Esophagus (tissue), 2 donors: Measurements from ENCODE around the gene DHX16. TPM values are rescaled to one million over a fixed set of nuclear protein-coding genes. Genes with fewer than 3 reads are reported as not detected.
"Not testable (repeated sequence)": the region's sequence is repeated elsewhere in the genome, so short reads cannot be mapped to it uniquely, and the experiment has no call there.

ENCODE experiments used
- H3K27ac ChIP-seq, 2 donors: one replicate each; pipeline ENCODE4 v1.5.1; 2013; ENCODE audit warnings: low read depth in 2 of 2, mild to moderate bottlenecking in 2 of 2, inconsistent platforms in 1 of 2, low read length in 1 of 2, moderate library complexity in 1 of 2
- H3K27me3 ChIP-seq, 2 donors: one replicate each; pipeline ENCODE4 v1.6.1; 2013; ENCODE audit warnings: low read length in 2 of 2, control low read depth in 1 of 2, mild to moderate bottlenecking in 1 of 2; ENCODE audit not compliant: insufficient read depth in 2 of 2, control insufficient read depth in 1 of 2
- H3K36me3 ChIP-seq, 2 donors: one replicate each; pipeline ENCODE4 v1.6.1; 2013; ENCODE audit warnings: low read length in 1 of 2; ENCODE audit not compliant: control insufficient read depth in 2 of 2, insufficient read depth in 2 of 2
- H3K4me1 ChIP-seq, 2 donors: one replicate each; pipeline ENCODE4 v1.6.1; 2013; ENCODE audit warnings: low read length in 1 of 2; ENCODE audit not compliant: control insufficient read depth in 2 of 2, insufficient read depth in 2 of 2
- H3K4me3 ChIP-seq, 2 donors: one replicate each; pipeline ENCODE4 v1.5.1; 2013; ENCODE audit warnings: low read length in 2 of 2, mild to moderate bottlenecking in 2 of 2, low read depth in 1 of 2, moderate library complexity in 1 of 2
- H3K9me3 ChIP-seq, 2 donors: one replicate each; pipeline ENCODE4 v1.6.1; 2013; ENCODE audit warnings: mild to moderate bottlenecking in 2 of 2, low read depth in 1 of 2, low read length in 1 of 2, moderate library complexity in 1 of 2; ENCODE audit not compliant: control insufficient read depth in 2 of 2, insufficient read depth in 1 of 2
- WGBS, 2 donors: extraction: QIAGEN DNeasy Blood & Tissue Kit; methylation state at CpG; one replicate each; pipeline ENCODE4 v1.1.7; 2013; 5-methylcytosine and 5-hydroxymethylcytosine counted together
- polyA plus RNA-seq, 2 donors: library from polyadenylated mRNA; stranded (reverse); fragments of 200-250 nt; gene quantifications; one replicate each; pipeline ENCODE4 v1.2.3, GENCODE V29; 2013
- donor health status: healthy with polysubstance abuse.
- donor health status: Bipolar disorder and iron deficiency.

Gene DHX16
- polyA plus RNA-seq, result 10 to 100 TPM; 19.8 to 27.5 TPM

DNA sequence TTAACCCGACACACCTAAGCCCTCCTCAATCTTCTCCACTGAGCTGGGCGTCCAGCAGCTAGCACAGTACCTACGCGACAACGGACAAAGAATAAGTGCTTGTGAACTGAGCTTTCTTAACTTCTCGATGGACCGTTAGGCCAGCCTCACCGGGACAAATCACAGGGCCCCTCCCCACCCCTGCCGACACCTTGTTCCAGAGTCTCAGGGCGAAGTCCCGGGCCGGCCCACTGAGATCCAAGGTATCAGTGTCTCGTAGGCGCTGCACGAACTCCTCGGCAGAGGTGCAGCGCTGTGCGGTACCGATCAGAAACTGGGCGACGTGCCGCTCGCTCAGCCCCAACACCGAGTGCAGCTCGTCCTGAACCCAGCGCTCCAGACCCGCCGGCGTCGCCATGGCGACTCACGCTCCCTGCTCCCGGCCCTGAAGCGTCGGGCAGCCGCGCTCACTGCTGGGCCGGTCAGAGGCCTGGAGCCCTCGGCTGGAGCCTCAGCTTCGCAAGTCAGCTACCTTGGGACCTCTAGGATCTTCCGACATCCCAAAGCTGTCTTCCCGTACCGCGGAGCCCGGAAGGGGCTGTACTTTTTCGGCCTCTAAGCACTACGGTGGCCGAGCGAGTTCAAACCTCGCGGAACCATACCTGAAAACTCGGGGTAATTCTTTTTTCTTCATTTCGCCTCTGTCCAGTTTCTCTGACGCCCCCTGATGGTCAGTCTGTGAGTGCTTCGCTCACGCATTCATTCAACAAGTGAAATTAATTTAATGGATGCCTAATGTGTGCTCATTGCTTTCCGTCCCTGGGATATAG is at the start of gene DHX16:
TSS of gene DHX16 (minus strand) at position 562 of the 809 bp plus-strand sequence. CDS start at position 397, 165 bp downstream.
- H3K9me3 ChIP-seq, result no peaks in the 10 kb centered on the region
- peaks cover 12 to 19% of the 10 kb centered on the region in 2 donors for H3K36me3 ChIP-seq
- no peaks in the 10 kb centered on the region for H3K27me3 ChIP-seq
- WGBS, 2 donors, result 0% methylated on average over 57 of the region's 57 CpGs
- peak within 1 kb of the TSS; percentile 70 to 96 for H3K4me3 ChIP-seq
- no peaks in the 10 kb centered on the region for H3K4me1 ChIP-seq
- H3K27ac ChIP-seq, result peak within 1 kb of the TSS; percentile 83 to 91

DNA sequence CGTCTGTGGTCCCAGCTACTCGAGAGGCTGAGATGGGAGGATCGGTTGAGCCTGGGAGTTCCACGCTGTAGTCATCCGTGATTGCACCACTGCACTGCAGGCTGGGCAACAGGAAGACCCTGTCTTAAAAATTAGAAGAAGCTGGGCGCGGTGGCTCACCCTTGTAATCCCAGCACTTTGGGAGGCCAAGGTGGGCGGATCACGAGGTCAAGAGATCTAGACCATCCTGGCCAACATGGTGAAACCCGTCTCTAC is 49.1 kb upstream of the DHX16 start:
- not testable (repeated sequence) for H3K27me3 ChIP-seq, H3K4me1 ChIP-seq, H3K9me3 ChIP-seq
- WGBS, 2 donors, result 3 to 7% methylated on average over 10 of the region's 10 CpGs
- Histone ChIP-seq H3K36me3 (peaks cover 2 to 27% of the 10 kb centered on the region in 2 donors), H3K4me3 (peak overlapping the region; percentile 68 to 82), H3K27ac (peak overlapping the region; percentile 95 to 99)

DNA sequence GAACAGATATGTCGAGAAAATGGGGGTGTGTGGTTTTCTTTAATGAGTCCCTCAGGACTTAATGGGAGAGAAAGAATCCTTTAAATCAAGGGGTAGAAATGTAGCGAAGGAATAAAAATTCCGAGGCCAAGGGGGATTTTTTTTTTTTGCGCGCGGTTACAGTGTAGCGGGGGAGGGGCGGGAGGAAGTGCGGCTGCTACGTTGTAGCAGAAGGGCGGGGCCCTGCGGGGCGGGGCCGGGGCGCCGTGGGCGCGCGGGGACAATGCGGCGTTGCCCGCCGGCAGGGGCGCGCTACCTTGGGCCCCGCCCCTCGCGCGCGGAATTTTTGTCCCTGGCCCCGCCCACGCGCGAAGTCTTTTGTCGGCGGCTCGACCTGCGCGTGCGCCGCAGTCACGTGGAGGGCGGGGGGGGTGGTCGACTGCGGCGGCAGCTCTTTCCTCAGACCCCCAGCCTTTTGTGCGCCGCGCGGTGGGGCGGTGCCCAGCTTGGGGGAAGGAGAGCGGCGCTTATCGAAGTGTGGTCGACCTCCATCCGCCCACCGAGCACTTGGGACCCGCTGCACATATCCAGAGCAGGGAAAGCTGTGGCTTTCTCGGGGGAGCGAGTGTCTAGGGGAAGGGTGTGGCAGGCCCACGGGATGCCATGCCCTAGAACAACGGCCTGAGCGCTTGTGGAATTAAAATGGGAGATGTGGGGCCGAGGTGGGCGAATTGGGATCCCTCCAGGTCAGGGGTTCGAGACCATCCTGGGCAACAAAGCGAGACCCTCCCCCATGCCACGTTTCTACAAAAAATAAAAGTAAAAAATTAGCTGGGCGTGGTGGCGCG is 48.6 kb upstream of the DHX16 start:
- WGBS, 2 donors, result 1% methylated on average over 68 to 71 of the region's 71 CpGs
- H3K4me3 ChIP-seq, result peak overlapping the region; percentile 68 to 82
- peaks cover 2 to 27% of the 10 kb centered on the region in 2 donors for H3K36me3 ChIP-seq
- H3K4me1 ChIP-seq, result peaks cover 2 to 3% of the 10 kb centered on the region in 2 donors
- no peaks in the 10 kb centered on the region for H3K9me3 ChIP-seq
- no peaks in the 10 kb centered on the region for H3K27me3 ChIP-seq
- peak overlapping the region; percentile 95 to 99 for H3K27ac ChIP-seq

DNA sequence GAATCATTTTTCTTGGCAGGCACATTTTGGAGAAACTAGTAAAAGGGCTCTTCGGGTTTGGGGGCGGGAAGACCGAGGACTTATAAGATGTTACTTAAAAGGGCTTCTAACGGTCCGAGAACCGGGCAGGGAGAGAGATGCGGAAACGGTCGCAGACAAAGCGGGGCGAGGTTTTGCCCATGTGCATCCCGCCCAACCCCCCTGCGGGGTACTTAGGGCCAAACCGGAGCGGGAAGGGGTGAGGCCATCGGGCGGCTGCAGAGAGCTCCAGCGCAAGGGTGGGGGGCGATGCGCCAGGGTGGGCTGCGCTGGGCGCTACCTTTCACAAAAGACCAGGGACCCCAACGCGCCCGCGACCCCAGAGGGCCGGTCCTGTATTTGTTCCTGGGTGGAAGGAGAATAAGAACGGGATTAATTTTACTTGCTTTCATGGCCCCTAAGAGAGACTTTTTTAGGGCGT is 48.0 kb upstream of the DHX16 start:
- H3K4me3 ChIP-seq, result peak overlapping the region; percentile 67 to 82
- H3K4me1 ChIP-seq, result peaks cover 2 to 3% of the 10 kb centered on the region in 2 donors
- H3K27me3 ChIP-seq, result no peaks in the 10 kb centered on the region
- H3K9me3 ChIP-seq, result no peaks in the 10 kb centered on the region
- peak overlapping the region; percentile 95 to 98 for H3K27ac ChIP-seq
- H3K36me3 ChIP-seq, result peaks cover 2 to 26% of the 10 kb centered on the region in 2 donors
- 1% methylated on average over 29 of the region's 29 CpGs for WGBS, 2 donors

DNA sequence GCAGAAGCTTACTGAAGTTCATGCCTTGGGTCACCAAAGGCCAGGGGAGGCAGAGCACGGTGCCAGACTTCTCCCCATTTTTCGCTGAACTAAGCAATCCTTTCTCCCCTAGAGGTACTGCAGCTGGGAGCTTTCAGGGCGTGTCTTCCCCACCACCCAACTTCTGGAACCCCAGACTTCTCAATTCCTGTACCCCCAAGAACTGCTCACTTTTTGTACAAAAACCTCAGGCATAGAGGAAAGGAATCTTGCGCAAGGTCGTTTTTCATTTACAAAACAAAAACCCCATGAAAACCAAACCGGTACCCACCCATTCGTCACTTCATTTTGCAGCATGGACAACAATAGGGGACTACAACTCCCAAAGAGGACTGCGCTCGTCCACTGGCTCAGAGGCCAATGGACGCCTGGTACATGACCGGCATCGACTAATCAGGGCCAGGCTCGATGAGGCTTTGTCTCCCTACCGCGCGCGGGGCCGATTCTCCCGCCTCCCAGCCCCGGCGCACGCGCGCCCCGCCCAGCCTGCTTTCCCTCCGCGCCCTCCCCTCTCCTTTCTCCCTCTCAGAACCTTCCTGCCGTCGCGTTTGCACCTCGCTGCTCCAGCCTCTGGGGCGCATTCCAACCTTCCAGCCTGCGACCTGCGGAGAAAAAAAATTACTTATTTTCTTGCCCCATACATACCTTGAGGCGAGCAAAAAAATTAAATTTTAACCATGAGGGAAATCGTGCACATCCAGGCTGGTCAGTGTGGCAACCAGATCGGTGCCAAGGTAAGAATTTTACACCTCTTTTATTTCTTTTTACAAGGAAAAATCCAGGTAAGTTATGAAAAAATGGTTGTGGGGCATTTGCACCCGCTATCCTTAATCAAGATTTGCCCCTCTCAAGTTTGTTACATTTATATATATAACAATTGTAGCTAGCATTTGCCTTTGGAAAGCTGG is 47.3 kb upstream of the DHX16 start, which contains the start of gene TUBB:
TSS of gene TUBB (plus strand) at position 562 of the 947 bp plus-strand sequence. CDS start at position 717, 155 bp downstream.
- Histone ChIP-seq H3K9me3 (no peaks in the 10 kb centered on the region), H3K4me1 (peaks cover 2 to 3% of the 10 kb centered on the region in 2 donors)

DNA sequence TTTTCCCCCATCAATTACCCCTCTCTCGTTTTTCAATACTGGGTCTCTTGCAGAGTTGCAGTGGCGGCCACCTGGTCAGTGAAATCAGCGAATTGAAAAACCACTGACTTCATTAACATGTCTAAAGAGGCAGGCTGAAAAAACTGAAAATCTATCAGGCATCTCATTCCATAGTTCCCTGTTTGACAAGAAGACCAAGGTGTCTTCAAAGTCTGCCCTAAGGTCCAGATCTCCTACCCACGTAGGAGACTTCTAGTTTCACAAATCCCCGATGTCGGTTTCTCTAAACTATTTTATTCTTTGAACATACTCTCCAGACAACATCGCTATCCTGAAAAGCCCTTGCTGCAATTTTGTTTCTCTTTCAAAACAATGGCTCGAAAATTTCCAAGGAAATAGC is 46.5 kb upstream of the DHX16 start:
- no peaks in the 10 kb centered on the region for H3K9me3 ChIP-seq
- peak overlapping the region; percentile 17 to 82 for H3K4me3 ChIP-seq
- peaks cover 2 to 3% of the 10 kb centered on the region in 2 donors for H3K4me1 ChIP-seq
- 19 to 21% methylated on average over 8 of the region's 8 CpGs for WGBS, 2 donors
- H3K36me3 ChIP-seq, result peaks cover 0 to 18% of the 10 kb centered on the region in 2 donors
- peak overlapping the region; percentile 91 to 98 for H3K27ac ChIP-seq
- H3K27me3 ChIP-seq, result no peaks in the 10 kb centered on the region

More for the DNA sequence above, 47.3 kb upstream of the DHX16 start, which contains the start of gene TUBB:
- Histone ChIP-seq H3K4me3 (peak within 1 kb of the TSS; percentile 67 to 82), H3K27me3 (no peaks in the 10 kb centered on the region), H3K36me3 (peaks cover 2 to 24% of the 10 kb centered on the region in 2 donors), H3K27ac (peak within 1 kb of the TSS; percentile 95 to 98)
- 0% methylated on average over 38 of the region's 38 CpGs for WGBS, 2 donors

DNA sequence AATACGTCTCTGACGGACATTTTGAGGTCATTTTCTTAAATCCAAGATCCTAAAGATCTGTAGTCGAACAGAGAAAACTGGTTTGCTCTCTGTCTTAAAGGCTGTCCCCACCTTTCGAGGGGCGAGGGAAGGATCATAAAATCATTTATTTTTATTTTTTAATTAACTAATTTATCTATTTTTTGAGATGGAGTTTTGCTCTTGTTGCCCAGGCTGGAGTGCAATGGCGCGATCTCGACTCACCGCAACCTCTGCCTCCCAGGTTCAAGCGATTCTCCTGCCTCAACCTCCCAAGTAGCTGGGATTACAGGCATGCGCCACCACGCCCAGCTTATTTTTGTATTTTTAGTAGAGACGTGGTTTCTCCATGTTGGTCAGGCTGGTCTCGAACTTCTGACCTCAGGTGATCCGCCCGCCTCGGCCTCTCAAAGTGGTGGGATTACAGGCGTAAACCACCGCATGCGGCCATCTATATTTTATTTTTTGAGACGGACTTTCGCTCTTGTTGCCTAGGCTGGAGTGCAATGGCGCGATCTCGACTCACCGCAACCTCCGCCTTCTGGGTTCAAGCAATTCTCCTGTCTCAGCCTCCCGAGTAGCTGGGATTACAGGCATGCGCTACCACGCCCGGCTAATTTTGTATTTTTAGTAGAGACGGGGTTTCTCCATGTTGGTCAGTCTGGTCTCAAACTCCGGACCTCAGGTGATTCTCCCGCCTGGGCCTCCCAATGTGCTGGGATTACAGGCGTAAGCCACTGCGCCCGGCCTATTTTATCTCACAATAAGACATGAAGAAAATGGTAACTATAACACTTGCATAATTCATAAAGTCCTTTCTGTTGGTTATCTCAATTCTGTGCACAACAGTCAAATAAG is 45.3 kb upstream of the DHX16 start:
- WGBS, 2 donors, result 74 to 76% methylated on average over 37 of the region's 37 CpGs
- H3K9me3 ChIP-seq, H3K27me3 ChIP-seq, H3K36me3 ChIP-seq, H3K4me1 ChIP-seq: not testable (repeated sequence)
- H3K4me3 ChIP-seq, result peak overlapping the region; percentile 33 to 38
- peak overlapping the region; percentile 79 to 98 for H3K27ac ChIP-seq

DNA sequence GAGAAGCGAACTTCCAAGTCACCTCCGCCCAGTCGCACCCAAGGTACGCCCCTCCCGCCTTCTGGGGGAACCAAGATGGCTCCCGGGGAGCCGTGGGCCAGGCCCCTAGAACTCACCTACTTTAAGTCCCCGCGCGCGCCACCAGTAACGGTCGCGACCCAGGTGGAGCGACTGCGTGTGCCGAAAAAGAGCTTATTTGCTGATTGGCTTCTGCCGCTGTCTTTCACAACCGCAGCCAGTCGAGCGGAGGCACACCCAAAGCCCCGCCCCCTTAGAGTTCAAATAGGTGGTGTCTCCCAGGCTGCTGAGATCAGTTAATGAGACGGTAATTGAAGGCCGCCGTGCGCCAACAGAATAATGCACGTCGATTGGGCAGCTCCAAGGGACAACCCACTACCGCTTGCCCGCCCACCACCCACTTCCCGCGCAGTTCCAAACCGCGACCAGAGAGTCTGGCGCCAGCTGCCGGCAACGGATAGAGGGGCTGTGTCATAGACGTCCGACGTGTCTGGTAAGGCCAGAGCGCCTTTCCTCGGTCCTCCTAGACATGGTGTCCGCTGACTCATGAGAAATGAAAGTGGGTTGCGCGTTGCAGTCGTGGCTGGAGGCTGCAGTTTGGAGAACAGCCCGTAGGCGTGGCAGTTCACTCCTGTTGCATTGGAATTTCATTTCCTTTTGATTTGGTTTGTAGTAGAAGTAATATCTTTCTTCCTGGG is 44.5 kb upstream of the DHX16 start, which contains the start of gene MDC1:
TSS of gene MDC1 (minus strand) at position 153 of the 716 bp plus-strand sequence. CDS start 2,106 bp downstream, outside the sequence.
- Histone ChIP-seq H3K36me3 (peaks cover under 1 to 4% of the 10 kb centered on the region in 2 donors), H3K4me1 (no peaks in the 10 kb centered on the region), H3K27ac (peak within 1 kb of the TSS; percentile 84 to 98), H3K27me3 (no peaks in the 10 kb centered on the region), H3K4me3 (peak within 1 kb of the TSS; percentile 51 to 66), H3K9me3 (no peaks in the 10 kb centered on the region)
- WGBS, 2 donors, result 0% methylated on average over 48 of the region's 48 CpGs
